HG02642 (cell line): ENCODE data around the gene GABRD.

Experiments used
- ATAC-seq: cut with Tn5 transposase; IDR thresholded peaks from one replicate; pipeline ENCODE4 v1.9.1; 2021; ENCODE audit warnings: mild to moderate bottlenecking; ENCODE audit not compliant: unreplicated experiment, poor library complexity

Gene GABRD

DNA sequence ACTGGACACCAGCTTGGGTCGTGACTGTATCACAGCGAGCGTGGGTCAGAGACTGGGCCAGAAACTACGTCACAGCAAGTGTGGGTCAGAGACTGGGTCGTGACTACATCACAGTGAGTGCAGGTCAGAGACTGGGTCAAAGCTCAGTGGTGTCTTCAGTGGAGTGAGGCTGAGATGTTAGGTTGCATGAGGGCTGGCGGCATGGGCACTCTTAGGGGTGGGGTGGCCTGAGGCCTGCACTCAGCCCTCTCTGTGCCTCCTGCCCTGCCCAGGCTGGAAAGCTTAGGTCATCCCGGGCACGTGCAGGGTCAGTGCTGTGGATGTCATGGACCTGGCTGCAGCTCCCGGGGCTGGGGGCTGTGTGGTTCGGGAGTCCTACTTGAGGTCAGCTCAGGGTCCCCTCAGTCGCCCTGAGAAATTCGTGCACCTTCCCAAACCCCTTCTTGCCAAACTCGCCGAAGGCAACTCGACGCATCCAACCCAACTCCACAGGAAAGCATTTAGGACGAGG is 34.5 kb upstream of the GABRD start:
- no peak for ATAC-seq

DNA sequence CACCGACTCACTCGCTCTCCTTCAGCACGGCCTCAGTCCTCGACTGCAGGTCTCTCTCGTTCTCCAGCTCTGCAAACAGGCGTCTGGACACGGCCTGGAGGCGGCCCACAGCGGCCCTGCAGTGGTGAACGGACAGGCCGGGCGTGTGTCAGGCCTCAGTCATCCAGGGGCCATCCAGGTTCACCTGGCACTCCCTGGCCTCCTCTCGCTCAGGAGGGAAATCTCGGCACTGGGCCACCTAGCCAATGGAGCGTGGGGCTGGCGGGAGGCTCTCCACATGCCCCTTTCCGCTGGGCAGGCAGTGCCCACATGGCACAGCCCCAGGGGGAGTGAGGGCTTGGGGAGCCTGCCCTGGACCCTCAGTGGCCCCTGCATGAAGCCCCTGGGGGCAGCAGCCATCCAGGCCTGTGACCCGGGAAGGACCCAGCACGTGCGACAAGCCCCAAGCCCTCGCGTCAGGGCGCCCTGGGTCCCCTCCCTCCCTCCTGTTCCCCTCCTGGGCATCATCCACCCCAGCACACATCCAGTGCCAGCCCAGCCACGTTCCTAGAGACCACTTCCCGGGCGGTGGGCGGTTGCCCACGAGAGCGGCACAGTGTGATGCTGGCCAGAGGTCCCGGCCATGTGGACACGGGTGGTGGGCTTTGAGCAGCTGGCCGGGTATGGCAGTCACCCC is 33.6 kb upstream of the GABRD start:
- ATAC-seq = no peak

DNA sequence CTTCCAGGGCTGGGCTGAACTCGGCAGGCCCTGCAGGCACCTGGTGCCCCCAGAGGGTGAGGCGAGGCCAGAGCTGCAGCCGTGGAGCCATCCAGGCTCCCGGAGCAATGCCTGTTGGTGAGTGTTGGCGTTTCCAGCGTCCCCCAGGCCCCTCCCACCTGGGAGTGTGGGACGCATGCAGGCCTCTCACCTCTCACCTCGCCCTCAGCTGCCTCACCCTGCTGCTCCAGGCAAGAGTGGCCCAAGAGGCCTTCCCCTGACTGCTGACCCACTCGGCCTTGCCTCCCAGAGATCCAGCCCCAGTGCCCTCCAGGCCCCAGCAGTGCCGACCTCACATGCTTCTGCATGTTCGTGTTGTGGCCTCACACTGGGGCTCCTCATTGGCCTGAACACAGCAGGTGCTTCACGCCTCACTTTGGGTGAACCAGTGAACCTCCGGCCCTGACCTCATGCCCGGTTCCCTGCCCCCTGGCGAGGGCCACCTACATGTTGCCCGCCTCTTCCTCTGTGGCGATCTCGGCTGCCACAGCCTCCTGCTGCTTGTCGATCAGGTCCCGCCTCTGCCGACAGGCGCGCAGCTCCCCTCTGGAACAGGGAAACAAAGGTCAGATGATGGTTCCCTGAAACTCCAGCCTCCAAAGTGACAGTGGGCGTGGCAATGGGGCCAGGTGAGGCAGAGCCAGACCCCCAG is 32.5 kb upstream of the GABRD start:
- ATAC-seq = no peak

DNA sequence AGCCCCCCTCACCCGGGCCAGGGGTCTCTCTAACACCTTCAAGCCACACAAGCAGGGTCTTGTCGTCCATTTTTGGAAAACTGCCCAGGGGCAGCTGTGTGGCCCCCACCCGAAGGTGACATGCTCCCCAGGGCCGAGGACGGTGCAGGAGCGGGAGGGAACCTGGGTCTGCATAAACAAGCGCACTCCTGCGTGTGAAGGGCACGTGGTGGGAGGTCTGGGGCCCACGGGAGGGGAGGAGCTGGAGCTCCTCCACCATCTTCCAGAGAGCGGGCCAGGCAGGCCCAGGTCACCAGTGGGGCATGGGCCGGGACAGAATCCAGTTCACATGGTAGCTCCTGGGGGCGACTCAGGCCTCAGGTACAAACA is 32.0 kb upstream of the GABRD start:
- ATAC-seq = no peak

DNA sequence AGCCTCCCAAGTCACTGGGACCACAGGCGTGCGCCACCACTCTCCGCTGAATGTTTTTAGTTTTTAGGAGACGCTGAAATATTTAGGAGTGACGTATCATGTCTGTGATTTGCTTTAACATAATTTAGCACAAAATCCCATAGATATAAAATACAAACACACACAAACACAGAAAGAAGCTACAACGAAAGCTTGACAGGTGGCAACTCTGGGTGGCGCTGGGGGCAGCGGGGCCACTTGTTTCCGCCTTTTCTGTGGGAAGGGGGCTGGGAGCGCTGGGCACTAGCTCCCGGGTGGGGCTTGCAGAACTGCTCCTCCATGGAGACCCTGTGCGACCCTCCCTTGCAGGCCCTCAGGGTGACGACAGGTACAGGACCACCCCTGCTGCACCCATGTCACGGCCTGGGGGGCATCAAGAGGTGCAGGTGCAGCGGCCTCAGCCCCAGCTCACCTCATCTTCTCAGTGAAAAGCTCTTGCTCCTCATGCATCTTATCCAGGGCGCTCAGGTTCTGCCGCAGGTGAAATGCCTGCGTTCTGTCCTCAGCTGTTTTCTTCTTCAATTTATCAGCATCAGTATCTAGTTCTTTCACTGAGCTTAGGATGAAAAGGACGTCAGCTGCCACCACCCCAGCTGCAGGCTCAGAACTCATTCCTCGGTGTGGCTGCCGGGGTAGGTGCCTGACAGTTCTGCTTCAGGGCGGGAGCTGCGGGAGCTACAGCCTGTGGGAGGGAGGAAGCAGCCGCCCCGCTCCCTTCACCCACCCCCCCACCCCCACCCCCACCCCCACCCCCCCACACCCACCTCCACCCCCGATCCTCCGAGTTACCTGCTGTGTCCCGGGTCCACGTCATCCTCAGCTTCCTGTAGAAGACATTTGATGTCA is 30.8 kb upstream of the GABRD start:
- no peak for ATAC-seq

DNA sequence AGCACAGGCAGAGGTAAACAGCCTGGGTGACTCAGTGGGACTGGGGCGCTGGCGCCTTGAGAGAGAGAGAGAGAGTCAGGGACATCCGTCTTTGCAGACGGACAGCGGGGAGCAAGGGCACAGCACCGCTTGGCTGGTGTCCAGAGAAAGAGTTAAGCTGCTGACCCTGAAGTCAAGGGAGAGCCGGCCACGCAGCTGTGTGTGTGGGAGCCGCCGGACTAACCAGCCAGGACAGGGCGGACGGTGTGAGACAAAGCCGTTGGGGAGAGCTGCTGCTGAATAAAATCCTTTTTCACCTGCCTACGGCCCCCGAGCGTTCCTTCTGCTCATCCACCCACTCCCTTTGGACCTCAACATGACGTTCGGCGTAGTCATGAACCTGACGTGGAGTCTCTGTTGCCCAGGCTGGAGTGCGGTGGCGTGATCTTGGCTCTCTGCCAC is 30.0 kb upstream of the GABRD start:
- ATAC-seq = no peak

DNA sequence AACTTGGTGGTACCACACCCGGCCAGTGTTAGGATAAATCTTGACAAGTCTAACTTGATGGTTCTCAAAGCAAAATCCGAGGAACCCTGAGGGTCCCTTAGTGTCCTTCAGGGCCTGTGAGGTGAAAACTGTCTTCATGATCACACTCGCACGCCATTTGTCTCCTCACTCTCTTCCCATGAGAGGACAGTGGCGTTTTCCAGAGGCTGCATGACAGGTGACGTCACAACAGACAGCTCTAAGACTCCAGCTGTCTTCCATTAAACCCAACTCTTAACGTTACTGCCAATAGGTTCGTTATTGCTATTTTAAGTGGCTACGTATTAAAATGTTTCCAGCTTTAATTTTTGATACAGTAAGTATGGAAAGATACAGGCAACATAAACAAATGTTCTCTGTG is 29.4 kb upstream of the GABRD start:
- ATAC-seq = no peak

DNA sequence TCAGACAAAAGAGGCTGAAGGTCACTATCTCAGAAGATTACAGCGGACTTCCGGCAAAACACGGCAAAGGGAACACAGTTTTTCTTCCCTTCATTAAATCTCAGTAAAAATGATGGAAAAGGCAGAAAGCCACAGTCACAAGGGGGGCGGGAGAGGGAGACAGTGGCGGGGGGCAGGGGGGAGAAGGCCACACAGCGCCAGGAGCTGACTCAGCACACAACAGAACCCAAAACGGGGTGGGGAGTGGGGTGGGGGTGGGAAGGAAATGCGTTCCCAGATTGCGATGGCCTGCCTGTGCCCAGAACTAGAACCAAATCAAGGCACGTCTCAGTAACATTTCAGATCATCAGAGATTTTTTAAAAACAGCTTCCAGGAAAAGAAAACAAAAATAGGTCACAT is 28.9 kb upstream of the GABRD start:
- ATAC-seq = no peak

DNA sequence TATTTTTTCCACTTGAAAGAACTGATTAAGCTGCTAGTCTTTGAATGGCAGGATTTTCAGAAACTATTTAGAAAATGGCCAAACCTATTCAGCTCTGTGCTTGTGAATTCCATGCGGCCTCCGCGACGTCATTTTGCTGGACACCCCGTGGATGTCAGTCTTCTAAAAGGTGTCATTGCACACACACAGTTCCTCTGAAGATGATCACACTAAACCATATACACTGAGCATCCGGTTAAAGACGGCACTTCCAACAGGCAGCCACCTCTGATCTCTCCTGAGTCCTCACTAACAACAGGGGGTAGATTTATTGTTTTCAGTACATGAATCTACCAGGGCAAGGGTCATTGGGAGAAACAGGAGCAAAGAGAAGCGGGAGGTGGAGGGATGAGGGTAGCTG is 24.6 kb upstream of the GABRD start:
- no peak for ATAC-seq

DNA sequence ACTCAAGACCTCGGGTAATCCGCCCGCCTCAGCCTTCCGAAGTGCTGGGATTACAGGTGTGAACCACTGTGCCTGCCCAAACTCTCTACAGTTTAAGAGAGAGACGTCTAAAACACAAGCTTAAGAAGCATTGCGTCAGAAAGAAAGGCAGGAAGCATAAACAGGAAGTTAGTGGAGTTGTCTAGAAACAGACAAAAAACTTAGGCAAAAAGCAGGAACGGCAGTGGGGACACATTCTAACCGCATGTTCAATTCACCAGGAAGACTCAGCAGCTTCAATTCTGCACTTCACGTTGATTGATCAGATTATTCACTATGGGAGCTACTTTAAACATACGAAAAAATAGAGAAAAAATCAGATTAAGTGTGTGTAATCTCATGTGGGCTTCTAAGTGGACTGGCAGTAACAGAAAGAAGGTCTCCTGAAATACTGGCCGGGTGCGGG is 22.9 kb upstream of the GABRD start:
- no peak for ATAC-seq

DNA sequence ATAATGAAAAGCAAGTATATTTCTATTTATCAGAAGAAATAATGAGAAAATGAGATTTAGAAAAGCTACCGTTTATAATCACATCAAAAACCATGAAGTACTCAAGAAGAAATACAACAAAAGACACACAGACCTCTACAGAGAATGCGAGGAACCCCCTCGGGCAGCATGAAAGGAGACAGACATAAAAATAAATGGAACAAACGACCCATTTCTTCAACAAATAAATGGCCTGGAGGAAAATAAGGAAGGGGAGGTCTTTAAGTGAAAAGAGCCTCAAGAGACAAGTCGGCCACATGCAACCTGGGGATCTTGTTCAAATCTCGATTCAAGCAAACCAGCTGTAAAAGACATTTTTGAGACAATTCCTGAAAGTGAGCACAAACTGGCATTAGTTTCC is 21.6 kb upstream of the GABRD start:
- ATAC-seq = no peak

DNA sequence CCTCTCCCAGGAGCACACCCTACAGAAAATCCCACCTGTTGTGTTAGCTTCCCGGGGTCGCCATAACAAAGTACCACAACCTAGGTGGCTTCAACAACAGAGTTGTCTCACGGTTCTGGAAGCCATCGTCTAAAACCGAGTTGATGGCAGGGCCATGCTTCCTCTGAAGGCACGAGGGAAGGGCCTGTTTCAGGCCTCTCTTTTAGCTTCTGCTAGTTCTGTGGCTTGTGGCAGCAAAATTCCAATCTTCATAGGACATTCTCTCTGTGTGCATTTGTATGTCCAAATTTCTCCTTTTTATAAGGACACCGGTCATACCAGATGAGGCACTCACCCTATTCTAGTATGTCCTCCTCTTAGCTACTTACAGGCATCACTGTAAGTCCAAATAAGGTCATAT is 18.7 kb upstream of the GABRD start:
- no peak for ATAC-seq

DNA sequence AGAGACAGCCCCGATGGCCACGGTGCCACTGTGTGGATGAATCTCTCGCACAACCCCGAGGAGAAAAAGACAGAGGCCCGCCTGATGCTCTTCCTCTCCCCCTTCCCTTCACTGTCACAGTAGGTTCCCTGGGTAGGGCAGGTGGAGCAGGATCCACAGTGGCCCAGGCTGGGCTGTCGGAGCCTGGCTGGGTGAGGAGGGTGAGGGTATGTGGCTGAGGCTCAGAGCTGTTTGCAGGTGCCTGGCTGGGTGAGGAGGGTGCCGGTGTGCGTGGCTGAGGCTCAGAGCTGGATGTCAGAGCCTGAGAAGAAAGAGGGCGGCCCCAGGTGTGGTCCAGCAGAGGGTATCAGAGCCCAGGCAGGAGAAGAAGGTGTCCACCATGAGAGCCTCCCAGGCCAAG is 18.3 kb upstream of the GABRD start:
- ATAC-seq = no peak

DNA sequence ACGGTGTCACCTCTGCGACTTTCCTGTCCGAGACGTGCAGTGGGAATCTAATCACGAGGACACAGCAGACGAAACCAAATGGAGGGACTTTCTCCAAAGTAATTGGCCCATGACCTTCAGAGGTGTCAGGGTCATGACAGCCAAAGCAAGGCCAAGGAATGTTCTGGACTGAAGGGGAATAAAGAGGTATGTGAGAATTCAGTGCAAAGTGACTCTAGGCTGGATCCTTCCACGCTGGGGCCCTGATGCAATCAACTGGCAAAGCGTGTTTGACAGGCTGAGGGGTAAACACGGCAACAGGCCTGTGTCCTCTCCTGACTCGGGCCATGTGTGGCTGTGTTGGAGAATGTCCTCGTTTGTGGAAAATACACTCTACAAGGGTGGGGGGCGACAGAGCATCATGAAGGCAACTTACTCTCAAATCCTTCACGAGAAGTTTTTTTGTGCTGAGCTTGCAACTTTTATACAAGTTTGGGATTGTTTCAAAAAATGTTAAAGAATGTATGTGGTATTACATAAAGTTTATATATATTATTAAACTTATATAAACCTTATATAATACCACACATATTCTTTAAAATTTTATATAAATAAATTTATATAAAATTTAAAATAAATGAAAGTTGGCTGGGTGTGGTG is 17.3 kb upstream of the GABRD start:
- ATAC-seq = no peak

DNA sequence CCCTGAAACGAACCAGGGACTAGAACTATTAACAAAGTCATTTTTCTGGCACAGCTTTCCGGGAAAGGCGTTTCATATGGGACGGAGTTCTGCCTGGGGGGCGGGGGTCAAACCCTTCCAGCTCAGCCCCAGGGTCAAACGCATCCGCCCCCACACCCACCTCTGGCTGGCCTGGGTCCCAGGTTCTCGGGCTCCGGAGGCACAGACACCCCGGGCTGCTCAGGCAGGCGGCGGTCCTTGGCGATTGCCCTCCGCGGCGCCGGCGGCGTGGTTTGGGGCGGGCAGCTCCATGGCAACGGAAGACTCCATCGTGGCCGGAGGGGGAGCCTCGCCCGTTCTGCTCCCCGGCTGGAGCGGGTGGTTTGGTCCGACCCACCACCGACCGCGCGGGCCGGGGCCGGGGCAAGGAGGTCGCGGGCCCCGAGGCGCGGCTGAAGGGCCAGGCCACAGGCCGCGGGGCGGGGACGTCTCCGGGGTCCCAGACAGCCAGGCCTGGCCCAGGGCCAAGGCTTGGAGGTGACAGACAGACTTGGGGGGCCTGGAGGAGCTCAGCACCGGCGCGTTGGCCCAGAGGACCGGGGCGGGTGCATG is 15.5 kb upstream of the GABRD start, which contains the start of gene CFAP74:
Gene CFAP74, minus strand, starts transcription at position 246 of the 591 bp plus-strand sequence. CDS start 12,830 bp downstream, outside the sequence.
- no peak for ATAC-seq

DNA sequence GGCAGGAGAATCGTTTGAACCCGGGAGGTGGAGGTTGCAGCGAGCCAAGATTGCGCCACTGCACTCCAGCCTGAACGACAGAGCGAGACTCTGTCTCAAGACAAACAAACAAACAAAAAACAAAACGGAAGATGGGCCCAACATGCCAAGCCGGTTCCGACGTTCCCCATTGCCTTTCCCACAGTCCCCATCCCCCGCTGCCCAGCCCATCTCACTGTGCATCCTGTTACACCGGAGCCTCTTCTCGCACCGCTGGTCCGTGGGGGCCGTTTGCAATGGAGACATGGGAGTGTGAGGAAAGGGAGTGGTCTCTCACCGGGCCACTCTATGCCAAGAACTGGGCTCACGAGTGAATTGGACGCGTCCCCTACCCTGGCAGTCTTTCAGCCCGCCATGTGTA is 14.3 kb upstream of the GABRD start:
- no peak for ATAC-seq

DNA sequence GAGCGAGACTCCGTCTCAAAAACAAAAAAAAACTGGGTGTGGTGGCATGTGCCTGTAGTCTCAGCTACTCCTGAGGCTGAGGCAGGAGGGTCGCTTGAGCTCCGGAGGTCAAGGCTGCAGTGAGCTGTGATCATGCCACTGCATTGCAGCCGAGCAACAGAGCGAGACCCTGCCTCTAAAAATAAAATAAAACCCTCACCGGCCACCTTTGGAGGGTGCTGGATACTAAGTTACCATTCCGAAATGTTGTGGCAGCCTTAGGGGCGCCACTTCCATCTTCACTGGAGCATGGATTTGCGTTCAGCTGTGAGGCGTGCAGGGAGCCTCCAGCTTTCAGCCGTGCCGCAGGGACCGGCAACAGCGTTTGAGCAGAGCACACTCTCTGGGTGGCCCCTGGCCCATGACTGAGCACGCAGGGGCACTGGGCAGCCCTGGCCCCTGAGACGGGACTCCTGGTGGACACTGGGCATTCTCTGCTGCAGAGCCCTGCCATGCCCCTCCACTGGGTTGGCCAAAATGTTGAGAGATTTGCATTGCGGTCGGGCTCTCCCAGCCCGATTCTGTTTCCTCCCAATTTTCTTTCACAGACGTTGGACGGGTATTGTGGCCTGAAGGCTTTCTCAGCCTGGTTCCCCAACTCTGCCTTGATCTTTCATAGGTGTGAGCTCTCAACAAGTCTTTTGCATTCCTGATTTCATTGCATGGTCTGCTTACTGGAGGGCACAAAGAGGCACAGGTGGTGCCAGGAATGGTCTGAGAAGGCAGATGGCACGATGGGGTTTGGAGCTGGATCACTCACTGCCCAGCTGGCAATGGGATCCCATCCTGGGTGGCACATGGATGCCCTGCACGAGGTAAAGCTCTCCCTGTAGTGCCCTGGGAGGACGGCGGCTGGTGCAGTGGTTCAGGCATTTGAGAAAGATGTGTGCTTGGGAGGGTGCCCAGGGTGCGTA is 9.8 kb upstream of the GABRD start:
- ATAC-seq = no peak

DNA sequence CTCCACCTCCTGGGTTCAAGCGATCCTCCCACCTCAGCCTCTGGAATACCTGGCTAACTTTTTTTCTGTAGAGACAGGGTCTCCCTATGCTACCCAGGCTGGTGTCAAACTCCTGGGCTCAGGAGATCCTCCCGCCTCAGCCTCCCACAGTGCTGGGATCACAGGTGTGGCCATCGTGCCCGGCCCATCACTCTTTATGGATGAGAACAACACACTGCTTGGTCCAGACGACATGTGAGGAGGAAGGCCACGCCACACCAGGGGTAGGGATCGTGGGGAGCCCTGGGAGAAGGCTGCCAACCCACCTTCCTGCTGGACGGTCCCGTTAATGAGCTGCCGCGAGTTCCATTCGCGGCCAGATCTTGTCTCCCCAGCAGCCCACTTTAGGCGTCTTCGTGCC is 5.0 kb upstream of the GABRD start:
- no peak for ATAC-seq
